GM18502 (cell line): Measurements from ENCODE around the gene GDPD2.
"Not testable (repeated sequence)": the region's sequence is repeated elsewhere in the genome, so short reads cannot be mapped to it uniquely, and the experiment has no call there.

ENCODE experiments used
- ATAC-seq: cut with Tn5 transposase; IDR thresholded peaks from one replicate; pipeline ENCODE4 v1.9.1; 2021; ENCODE audit warnings: mild to moderate bottlenecking; ENCODE audit not compliant: unreplicated experiment, poor library complexity

Gene GDPD2

DNA sequence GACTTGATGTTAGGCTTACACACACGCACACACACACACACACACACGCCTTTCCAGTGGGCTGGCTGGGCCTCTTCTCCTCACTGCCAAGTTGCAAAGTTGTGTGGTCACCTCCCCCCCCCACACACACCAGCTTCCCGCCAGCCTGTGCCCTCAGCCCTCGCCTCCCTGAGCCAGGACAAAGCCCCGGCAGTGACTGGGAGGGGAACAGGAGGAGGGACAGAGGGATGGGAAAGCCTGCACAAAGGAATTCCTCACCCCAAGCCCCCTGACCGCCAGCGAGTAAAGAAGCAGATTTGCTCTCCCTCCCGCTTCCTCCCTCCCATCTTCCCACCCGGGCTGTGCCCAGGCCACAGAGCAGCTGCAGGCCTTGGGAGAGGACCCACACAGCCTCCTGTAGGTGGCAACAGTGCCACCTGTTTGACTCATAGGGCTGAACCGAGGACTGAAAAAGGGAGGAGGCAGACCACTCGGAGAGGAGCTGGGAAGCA lies at the start of gene GDPD2:
TSS of gene GDPD2 (plus strand) at position 464 of the 491 bp plus-strand sequence. CDS start 1,671 bp downstream, outside the sequence.
- ATAC-seq = no peak

DNA sequence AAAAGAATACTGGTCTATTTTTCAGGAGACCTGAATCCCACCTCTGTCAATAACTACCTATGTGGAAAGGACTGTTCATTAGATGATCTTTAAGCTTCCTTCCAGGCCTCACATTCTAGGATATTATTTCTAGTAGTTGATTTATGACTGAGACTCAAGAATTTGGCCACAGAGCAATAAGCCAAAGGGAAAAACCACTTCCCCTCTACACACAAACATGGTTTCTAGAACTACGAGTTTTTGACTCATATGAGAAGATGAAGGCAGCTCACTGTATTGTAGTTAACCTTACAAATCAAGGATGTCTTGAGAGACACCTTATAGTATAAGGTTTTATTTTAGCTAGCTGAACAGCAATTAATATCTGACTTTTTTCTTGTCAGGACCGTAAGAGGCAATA lies 36.9 kb upstream of the GDPD2 start:
- no peak for ATAC-seq

DNA sequence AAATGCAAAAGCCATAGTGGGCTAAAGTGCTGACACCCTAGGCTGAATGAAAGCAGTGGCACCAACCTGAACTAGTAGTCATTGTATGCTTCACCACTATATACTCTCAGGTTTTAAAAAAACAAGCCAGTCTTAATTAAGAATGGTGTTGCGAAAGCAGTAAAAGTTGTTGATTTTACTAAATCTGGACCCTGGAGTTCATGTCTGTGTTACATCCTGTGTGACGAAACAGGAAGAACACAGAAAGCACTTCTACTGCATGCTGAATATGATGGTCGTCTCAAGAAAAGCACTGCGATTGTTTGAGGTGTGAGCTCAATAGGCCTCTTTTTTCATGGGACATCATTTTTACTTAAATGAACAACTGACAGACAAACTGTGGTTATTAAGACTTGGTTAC lies 24.2 kb upstream of the GDPD2 start:
- no peak for ATAC-seq

DNA sequence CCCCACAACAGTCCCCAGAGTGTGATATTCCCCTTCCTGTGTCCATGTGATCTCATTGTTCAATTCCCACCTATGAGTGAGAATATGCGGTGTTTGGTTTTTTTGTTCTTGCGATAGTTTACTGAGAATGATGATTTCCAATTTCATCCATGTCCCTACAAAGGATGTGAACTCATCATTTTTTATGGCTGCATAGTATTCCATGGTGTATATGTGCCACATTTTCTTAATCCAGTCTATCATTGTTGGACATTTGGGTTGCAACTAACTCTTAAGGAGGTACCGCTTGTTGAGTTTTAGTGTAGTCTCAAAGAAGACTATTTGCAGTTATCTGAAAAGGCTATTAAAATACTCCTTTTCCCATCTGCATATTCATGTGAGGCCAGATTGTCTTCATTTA lies 22.9 kb upstream of the GDPD2 start:
- not testable (repeated sequence) for ATAC-seq

DNA sequence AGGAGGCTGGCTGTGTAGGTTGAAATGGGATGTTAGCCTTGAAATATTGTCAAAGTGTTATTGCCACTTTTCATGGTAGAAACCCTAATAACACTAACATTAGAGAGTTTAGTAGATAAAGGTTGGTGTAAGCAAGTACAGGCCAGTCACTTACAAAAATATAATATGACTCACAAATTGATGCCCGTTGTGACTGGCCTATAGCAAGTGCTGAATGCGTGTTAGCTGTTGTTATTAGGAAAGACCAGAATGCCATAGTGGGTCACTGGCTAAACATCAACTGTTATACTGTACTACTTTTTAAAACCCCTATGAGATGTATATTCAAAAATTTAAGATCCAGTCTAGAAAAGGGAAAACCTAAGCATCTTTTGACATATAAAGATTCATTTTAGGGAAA lies 20.4 kb upstream of the GDPD2 start:
- no peak for ATAC-seq

DNA sequence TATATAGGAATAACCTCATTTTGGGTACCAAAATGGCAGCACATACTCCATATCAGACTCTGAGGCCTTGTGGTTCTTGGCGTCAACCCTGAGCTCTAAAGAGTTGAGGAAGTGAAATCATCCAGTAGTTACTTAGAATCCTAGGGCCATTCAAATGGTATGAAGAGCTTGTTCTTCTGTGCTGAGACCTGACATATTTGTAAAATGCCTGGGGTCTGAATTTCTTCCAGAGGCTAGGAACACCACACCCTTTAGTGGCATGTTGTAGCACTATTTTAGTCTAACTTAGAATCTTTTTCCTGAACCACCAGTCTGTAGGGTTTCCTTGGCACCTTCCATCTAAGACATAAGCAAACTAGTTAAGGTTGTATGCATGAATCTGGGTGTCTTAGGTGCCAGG lies 18.1 kb upstream of the GDPD2 start:
- no peak for ATAC-seq

DNA sequence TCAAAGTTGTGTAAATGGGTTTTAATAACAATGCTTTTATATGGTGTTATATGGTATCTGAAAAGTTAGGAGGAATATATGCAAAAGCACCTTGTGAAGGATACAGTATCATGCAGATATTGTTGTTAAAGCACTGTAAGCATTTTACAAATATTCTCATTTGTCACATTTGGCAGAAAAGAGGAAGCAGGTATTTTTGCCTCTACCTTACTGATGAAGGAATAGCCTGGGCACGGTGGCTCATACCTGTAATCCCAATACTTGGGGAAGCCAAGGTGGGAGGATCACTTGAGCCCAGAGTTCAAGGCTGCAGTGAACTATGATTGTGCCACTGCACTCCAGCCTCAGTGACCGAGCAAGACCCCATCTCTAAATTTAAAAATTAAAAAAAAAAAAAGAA lies 12.2 kb upstream of the GDPD2 start:
- no peak for ATAC-seq

GRCh38 chrX:70411475-70411874 lies 11.6 kb upstream of the GDPD2 start:
- ATAC-seq = peak; percentile 43

- ATAC-seq = no peak
Observed at GRCh38 chrX:70421618-70422017, 1.5 kb upstream of the GDPD2 start.

GRCh38 chrX:70423936-70424675 lies 992 bp downstream of the GDPD2 start:
- ATAC-seq = no peak

DNA sequence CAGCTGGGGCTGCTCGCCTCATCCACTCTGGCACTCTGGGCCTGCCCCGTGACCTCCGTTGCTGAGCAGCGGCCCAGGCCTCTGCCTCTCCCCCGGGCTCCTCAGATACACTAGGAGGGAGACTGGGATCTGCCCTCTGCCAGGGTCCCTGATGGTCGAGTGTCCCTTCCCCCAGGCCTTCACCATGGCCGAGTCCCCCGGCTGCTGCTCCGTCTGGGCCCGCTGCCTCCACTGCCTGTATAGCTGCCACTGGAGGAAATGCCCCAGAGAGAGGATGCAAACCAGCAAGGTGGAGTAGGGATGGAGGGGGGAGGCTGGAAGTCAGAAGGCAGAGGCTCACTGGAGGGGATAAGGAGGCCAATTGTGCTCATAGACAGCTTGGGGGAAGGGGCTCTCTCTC lies 1.7 kb downstream of the GDPD2 start:
- no peak for ATAC-seq

GRCh38 chrX:70426286-70427278 lies 3.5 kb downstream of the GDPD2 start:
- ATAC-seq = no peak

DNA sequence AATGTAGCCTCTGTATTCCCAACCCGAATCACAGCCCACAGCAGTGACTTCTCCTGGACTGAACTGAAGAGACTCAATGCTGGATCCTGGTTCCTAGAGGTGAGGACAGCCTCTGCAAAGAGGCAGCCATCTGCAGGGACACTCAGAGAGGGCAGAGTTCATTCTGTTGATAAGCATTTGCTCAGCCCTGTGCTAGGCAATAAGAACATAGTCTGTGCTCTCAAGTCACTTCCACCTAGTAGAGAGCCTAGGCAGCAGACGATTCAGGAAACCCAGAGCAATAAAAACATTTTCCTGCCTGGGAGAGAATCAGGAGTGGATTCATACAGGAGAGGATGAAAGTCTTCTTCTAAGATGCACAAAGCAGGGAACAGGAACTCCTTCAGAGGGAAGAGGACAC lies 4.3 kb downstream of the GDPD2 start:
- no peak for ATAC-seq

GRCh38 chrX:70429759-70430158 lies 6.6 kb downstream of the GDPD2 start:
- ATAC-seq = no peak

DNA sequence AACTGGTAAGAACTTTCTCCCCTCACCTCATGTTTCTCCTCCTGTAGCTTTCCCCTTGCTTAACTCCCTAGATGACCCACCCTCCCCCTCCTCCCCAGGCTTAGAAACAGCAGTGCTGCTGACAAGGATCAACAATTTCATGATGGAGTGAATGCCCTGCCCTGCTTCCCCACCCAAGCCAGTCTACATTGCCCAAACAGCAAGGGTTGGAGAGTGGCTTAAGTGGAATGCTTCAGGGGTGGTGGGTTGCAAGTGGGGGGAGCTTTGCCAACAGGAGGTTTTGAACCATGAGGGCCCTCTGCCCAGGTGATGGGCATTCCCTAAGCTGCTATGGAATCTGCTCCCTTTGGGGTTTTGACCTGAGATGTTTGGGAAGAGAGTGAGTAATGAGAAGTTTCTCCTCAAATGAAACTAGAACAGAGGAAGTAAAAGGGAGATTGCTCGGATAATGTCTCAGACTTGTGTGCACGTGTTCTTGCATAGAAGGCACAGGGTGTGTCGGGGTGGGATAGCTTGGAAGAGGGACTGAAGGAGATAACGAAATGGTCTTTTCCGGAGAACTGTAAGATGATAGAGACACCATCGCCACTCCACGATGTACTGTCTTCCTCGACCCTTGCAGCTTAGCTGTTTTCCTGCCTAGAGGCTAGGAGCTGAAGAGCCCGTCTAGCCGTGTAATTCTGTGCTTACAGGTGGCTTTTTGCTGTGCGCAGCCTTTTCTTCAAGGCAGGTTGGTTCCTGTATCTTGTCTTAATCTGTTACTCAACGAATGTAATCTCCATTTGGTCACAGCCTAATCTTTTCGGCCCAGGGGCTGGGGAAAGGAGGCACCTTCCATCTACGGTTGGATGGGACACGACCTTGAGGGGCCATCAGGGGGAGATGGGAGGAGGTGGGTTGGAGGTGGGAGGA lies 10.1 kb downstream of the GDPD2 start:
- no peak for ATAC-seq

GRCh38 chrX:70433848-70434351 lies 10.8 kb downstream of the GDPD2 start:
- ATAC-seq = peak; percentile 72

- peak; percentile 69 for ATAC-seq
Observed at GRCh38 chrX:70434352-70434866, 11.3 kb downstream of the GDPD2 start.

DNA sequence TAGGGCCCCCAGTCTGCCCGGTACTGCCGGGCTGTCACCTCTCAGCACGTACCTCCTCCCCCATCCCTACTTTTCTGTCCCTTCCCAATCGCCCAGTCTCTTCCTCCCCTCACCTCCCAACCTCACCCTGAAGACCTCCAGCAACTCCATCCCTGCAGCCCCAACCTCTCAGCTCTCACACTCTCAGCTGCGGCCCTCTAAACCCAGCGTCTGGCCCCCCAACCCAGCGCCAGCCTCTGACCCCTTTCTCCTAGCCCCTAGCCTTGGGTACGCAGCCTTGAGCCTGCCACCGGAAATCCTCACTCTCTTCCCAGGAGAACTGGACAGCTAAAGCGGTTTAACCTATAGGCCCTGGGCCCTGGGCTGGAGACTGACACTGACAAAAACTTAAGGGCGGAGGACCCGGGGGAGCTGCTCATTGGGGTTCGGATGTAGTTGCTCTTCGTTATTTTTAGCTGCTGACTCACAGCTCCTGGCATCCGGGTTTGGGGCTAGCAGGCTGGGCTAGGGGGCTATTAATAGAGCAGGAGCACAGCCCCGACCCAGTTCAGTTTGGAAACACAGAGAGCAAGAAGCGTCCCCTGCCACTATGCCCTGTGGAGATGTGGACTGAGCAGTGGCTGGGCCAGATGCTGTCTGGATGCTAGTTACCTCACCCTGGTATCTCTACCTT lies 11.9 kb downstream of the GDPD2 start:
- no peak for ATAC-seq

DNA sequence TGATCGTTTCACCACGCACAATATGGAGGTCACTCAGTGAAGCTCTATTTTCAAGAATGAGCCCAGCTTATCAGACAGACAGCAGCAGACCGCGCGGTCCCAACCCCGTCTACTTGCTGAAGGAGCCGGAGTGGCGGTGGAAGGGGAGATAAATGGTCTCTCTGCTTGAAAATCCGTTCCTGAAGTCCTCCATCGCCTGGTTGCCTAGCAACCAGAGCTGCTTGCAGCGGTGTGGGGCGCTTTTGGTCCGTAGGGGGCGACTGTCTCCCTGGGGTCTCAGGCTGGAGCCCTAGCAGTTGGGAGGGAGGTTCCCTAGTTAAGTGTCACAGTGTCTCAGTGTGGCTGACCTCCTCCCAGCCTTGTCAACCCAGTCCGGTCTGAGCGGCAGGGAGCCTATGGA lies 13.2 kb downstream of the GDPD2 start:
- ATAC-seq = no peak
